Gastroesophageal sphincter (tissue), 3 donors: ENCODE results near the gene PIK3R5.
"Not testable (repeated sequence)": the region's sequence is repeated elsewhere in the genome, so short reads cannot be mapped to it uniquely, and the experiment has no call there.

Source experiments
- POLR2A ChIP-seq, 2 donors: fragments of 450-650 bp; IDR thresholded peaks; one replicate each; pipeline ENCODE4 v1.6.1; 2017; ENCODE audit warnings: antibody characterized with exemption in 2 of 2, mild to moderate bottlenecking in 2 of 2, moderate library complexity in 1 of 2
- POLR2AphosphoS5 ChIP-seq: sonication (generic); formaldehyde crosslinking; IDR thresholded peaks from one replicate; pipeline ENCODE4 v1.6.1; 2017; ENCODE audit warnings: antibody characterized with exemption
- TF ChIP-seq, protein P1 (sequence below), 4 experiments: fragments of 200-600 bp in 2 of 4; fragments of 450-650 bp in 2 of 4; sonication (generic) in 1 of 4; IDR thresholded peaks; one replicate each; pipeline ENCODE4 v1.5.1; 2017 to 2019; ENCODE audit warnings: antibody characterized with exemption in 4 of 4, mild to moderate bottlenecking in 2 of 4, moderate library complexity in 2 of 4

- TF ChIP-seq, protein P1, sequence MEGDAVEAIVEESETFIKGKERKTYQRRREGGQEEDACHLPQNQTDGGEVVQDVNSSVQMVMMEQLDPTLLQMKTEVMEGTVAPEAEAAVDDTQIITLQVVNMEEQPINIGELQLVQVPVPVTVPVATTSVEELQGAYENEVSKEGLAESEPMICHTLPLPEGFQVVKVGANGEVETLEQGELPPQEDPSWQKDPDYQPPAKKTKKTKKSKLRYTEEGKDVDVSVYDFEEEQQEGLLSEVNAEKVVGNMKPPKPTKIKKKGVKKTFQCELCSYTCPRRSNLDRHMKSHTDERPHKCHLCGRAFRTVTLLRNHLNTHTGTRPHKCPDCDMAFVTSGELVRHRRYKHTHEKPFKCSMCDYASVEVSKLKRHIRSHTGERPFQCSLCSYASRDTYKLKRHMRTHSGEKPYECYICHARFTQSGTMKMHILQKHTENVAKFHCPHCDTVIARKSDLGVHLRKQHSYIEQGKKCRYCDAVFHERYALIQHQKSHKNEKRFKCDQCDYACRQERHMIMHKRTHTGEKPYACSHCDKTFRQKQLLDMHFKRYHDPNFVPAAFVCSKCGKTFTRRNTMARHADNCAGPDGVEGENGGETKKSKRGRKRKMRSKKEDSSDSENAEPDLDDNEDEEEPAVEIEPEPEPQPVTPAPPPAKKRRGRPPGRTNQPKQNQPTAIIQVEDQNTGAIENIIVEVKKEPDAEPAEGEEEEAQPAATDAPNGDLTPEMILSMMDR (IDR thresholded peaks at IDR 0.05) = not testable (repeated sequence)
- TF ChIP-seq POLR2AphosphoS5; POLR2A (IDR thresholded peaks at IDR 0.05): not testable (repeated sequence)
Measured at GRCh38 chr17:8988263-8988935, 22.9 kb upstream of the PIK3R5 start.
